AG04449 (cell line): ENCODE data around the gene LEF1.

Source experiments
- CTCF ChIA-PET: fragments of 350-600 bp; formaldehyde crosslinking; extraction: SDS; loops from one replicate; lab custom pipeline; 2021; ENCODE audit warnings: antibody characterized with exemption; lab: Yijun Ruan, JAX
- POLR2A ChIA-PET: fragments of 400-600, 350-600 bp; formaldehyde crosslinking; extraction: SDS; loops from one replicate; lab custom pipeline; 2020; ENCODE audit warnings: antibody characterized with exemption, inconsistent platforms; lab: Yijun Ruan, JAX
- DNase-seq: peaks from one replicate; pipeline ENCODE4 v3.0.0-alpha.2; 2010; ENCODE audit warnings: low read depth, low spot score
- H3K4me3 ChIP-seq: 2 replicates; pipeline ENCODE4 v1.5.1; 2011; ENCODE audit warnings: low read depth, mild to moderate bottlenecking, control low read depth, low read length
- TF ChIP-seq, protein P1 (sequence below): IDR thresholded peaks from one replicate; pipeline ENCODE4 v1.5.1; 2011; ENCODE audit warnings: mild to moderate bottlenecking, moderate library complexity, low read length, control low read depth, inconsistent platforms; ENCODE audit not compliant: insufficient read depth; ENCODE audit errors: missing control alignments

LEF1 gene

DNA sequence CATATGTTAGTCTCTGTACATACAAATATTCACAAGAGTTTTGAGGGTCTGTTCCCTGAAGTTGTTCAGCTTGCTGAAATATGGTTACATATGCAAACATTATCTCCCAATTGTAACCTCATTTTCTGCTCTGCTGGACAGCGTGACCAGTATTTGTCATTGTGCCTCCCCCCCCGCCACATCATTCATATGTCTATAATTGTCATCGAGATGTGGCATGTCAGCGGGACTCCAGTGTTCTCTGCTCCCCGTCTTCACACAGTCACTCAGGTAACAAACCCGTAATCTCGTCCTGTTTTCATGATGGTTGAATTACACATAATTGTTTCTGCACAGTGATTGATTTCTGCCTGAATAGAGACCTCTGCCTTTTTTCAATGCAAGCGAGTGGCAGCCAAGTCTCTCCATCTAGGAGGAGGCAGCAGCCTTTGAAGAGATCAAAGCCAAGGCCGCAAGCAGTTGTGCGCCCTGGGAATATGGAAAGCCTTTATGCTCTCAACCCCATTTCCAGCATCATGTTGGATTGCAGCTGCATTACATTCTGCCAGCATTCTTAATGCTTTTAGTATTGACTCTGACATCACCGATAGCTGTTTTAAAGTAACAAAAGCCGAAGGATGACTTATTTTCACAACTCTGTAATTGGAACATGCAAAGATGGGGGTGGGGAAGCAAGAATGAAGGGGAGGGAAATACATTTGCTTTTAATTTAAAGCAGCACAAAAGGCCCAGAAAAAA, 27.4 kb downstream of the LEF1 start:
- CTCF ChIA-PET: no interaction called here
- POLR2A ChIA-PET: no interaction called here
- TF ChIP-seq, protein P1, sequence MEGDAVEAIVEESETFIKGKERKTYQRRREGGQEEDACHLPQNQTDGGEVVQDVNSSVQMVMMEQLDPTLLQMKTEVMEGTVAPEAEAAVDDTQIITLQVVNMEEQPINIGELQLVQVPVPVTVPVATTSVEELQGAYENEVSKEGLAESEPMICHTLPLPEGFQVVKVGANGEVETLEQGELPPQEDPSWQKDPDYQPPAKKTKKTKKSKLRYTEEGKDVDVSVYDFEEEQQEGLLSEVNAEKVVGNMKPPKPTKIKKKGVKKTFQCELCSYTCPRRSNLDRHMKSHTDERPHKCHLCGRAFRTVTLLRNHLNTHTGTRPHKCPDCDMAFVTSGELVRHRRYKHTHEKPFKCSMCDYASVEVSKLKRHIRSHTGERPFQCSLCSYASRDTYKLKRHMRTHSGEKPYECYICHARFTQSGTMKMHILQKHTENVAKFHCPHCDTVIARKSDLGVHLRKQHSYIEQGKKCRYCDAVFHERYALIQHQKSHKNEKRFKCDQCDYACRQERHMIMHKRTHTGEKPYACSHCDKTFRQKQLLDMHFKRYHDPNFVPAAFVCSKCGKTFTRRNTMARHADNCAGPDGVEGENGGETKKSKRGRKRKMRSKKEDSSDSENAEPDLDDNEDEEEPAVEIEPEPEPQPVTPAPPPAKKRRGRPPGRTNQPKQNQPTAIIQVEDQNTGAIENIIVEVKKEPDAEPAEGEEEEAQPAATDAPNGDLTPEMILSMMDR: no peak
- no peak overlapping the region for H3K4me3 ChIP-seq
- no peak for DNase-seq

DNA sequence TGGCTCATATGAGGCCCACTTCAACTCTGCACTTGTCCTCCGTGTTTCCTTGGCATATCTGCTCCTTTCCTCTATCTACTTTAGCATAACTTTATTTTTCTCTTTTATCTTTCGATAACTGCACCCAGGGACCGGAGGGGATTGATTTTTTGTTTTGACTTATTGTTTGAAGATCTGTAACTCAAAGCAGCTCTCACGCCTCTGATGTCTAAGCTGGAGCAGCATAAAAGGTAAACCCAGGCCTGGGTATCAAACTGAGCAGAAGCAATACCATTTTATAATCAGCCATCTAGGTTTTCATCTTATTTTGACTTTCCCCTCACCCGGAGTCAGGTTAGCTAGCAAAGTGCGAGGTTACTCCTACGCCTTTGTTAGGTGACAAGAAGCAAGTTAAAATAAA, 28.4 kb downstream of the LEF1 start:
- H3K4me3 ChIP-seq: no peak overlapping the region
- DNase-seq: no peak
- TF ChIP-seq, protein P1: no peak
- ChIA-PET POLR2A (no interaction called here), CTCF (no interaction called here)

GRCh38 chr4:108139089-108139488, 29.6 kb downstream of the LEF1 start:
- no peak for DNase-seq
- POLR2A ChIA-PET: no interaction called here
- H3K4me3 ChIP-seq: no peak overlapping the region
- TF ChIP-seq, protein P1: no peak
- CTCF ChIA-PET: interaction anchor here (1.2 kb wide), 2 partner anchors 11 to 19 kb away, joined by 3 read pairs; no protein-coding TSS in a partner anchor

DNA sequence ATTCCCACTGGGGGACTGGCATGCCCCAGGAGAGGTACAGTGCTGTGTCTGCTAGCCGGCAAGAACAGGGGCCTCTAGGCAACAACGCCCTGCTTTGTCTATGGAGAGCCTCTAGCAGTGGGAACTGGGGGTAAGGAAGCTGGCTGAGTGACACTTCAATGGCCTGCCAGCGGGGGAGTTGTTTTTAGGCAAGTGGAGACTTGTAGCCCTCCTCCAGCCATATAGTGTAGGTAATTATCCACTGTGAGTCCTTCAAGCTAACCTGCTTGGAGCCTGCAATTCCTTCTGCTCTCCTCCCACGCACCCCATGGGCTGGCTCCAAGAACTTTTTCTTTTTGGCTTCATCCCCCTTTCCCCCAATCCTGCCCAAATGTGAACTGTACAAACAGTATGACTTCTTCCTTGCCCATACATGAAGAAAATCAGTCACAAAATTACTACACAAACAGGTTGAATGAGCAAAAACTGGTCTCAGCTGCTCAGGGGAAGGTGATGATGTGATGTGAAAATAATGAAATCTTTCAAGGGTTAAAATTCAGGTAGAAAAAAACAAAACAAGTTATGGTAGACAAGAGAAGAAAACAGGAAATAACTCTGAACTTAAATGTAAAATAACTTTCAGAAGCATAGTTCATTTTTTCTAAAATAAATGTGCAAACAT, 33.1 kb downstream of the LEF1 start:
- DNase-seq: no peak
- CTCF ChIA-PET: no interaction called here

GRCh38 chr4:108130955-108131354, 37.8 kb downstream of the LEF1 start:
- CTCF ChIA-PET: interaction anchor here (1.3 kb wide), 1 partner anchor 112 kb away, joined by 4 read pairs; no protein-coding TSS in a partner anchor

More for the DNA sequence above, 33.1 kb downstream of the LEF1 start:
- no peak overlapping the region for H3K4me3 ChIP-seq
- POLR2A ChIA-PET: no interaction called here
- TF ChIP-seq, protein P1: no peak

DNA sequence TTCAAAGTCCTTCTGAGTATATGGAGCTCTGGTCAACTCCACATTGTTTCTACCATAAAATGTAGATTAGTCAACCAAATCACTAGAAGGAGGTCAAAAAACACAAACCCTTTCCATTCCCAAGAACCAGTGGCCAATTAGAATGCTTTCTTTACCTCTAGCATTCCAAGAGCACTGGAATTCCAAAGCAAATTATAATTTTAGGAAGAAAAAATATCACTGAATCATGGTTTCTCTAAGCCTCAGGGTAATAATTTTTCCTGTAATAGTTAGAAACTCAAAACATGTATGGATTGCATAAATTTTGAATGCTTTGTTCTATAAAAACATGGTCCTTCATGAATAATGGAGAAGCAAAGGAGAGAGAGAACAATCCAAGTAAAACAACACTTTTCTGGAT, 39.5 kb downstream of the LEF1 start:
- ChIA-PET CTCF (no interaction called here), POLR2A (no interaction called here)
- DNase-seq: no peak
- TF ChIP-seq, protein P1: no peak
- H3K4me3 ChIP-seq: no peak overlapping the region

More at GRCh38 chr4:108130955-108131354, 37.8 kb downstream of the LEF1 start:
- no peak overlapping the region for H3K4me3 ChIP-seq
- POLR2A ChIA-PET: no interaction called here
- TF ChIP-seq, protein P1: no peak
- no peak for DNase-seq
